GM12892 (cell line): ENCODE results near the gene HSPB1.

Source experiments
- POLR2A ChIP-seq: IDR thresholded peaks from 2 replicates; pipeline ENCODE4 v1.6.1; 2011; ENCODE audit warnings: low read depth, low read length, control low read depth
- POLR2AphosphoS5 ChIP-seq: IDR thresholded peaks from 2 replicates; pipeline ENCODE4 v1.6.1; 2011; ENCODE audit warnings: low read depth, low read length, control low read depth
- TAF1 ChIP-seq: IDR thresholded peaks from 2 replicates; pipeline ENCODE4 v1.6.1; 2011; ENCODE audit warnings: low read depth, mild to moderate bottlenecking, control low read depth, low read length, borderline replicate concordance

GRCh38 chr7:76353744-76354143 lies 51.3 kb downstream of the HSPB1 start:
- no peak for TF ChIP-seq POLR2AphosphoS5
- no peak for TF ChIP-seq POLR2A
- TF ChIP-seq TAF1 = no peak
